Stimulated activated CD8-positive, alpha-beta memory T cell treated with anti-CD3 and anti-CD28 coated beads, Interleukin-7, amount 100 ng/mL, for 4 hours (primary cell): Measurements from ENCODE around the gene NDUFA12.
"Not testable (repeated sequence)": the region's sequence is repeated elsewhere in the genome, so short reads cannot be mapped to it uniquely, and the experiment has no call there.

ENCODE experiments used
- DNase-seq, 2 donors: peaks; one replicate each; pipeline ENCODE4 v3.0.0-alpha.2; 2020; ENCODE audit warnings: low read depth in 2 of 2

NDUFA12 gene

DNA sequence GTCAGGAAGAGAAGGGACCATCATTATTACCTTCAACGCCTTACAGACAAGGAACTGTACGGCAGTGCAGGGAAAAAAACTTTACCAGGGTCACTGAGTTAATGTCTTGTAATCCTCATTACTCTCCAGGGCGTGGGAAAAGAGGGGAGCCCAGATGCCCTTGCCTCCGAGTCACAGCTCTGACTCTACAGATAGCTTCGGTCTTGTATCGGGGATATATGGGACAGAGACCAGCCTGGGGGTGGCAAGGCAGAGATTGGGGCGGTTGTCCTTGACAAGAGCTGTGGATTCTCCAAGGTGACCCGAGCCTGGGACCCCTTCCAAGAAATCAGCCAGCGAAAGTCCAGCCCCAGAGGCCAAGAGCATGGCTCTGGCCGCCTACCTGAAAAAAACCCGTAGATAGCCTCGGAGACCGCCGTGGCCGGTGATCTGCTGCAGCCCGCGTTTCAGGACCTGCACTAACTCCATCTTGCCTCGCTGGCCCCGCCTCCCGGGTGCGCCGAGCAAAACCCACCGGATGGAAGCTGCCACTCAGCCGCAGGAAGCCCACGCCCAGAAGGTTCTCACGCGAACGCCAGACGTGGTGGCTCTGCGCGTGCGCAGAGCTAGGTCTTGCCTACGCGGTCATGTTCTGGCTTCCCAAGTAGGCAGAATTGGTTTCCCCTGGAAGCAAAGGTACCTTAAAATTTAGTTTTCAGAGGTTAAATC lies at the start of gene NDUFA12:
NDUFA12 (minus strand) TSS at position 485 of the 708 bp plus-strand sequence; CDS start at position 468, 17 bp downstream.
- peak; percentile 90 to 94 for DNase-seq

GRCh38 chr12:95051241-95051640 lies 47.7 kb upstream of the NDUFA12 start:
- no peak for DNase-seq

- DNase-seq: no peak
These were observed 34.4 kb upstream of the NDUFA12 start for GRCh38 chr12:95037906-95038305.

DNA sequence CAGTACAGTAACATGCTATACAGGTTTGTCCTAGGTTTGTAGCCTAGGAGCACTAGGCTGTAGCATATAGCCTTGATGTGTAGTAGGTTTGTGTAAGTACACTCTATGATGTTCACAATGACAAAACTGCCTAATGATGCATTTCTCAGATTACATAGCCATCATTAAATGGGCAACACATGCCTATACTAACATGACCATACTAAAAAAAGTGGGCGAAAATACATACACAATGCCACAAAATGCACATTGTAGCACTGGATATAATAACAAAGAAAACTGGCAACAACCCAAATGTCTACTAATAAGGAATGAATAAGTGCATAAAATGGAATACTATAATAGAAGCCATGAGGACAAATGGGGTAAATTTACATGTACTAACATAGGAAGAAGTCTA lies 31.3 kb upstream of the NDUFA12 start:
- DNase-seq: no peak

- DNase-seq: no peak
These were observed 19.0 kb upstream of the NDUFA12 start for GRCh38 chr12:95022477-95022876.

DNA sequence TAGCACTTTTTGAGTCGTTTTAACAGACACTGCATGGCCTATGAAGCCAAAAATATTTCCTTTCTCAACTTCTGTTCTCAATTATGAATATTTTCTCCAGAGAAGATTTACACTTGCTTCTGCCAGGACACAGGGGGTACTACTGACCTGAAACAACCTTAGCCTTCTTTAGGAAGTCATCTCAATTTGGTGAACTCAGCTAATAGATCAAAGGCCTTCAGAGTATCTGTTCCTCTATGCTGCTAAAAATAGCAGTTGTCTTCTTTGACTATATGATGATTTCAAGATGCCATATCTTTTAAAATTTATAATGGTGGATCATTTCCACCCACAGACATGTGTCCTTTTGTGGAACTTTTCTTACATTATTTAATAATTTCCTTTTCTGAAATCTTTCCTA lies 14.0 kb upstream of the NDUFA12 start:
- DNase-seq: no peak

- DNase-seq: no peak
These were observed 12.6 kb upstream of the NDUFA12 start for GRCh38 chr12:95016120-95016519.

GRCh38 chr12:95014554-95014953 lies 11.1 kb upstream of the NDUFA12 start:
- DNase-seq: no peak

DNA sequence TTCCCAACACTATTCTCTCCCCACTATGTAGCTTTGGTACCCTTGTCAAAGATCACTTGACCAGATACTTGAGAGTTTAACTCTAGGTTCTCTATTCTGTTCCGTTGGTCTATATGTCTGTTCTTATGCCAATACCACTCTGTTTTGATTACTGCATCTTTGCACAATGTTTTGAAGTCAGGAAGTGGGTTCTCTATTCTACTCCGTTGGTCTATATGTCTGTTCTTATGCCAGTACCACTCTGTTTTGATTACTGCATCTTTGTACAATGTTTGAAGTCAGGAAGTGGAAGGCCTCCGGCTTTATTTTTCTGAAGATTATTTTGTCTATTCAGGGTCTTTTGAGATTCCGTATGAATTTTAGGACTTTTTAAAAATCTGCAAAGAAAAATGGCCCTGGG lies 2.7 kb upstream of the NDUFA12 start:
- DNase-seq: no peak

- DNase-seq: no peak
These were observed 1.1 kb upstream of the NDUFA12 start for GRCh38 chr12:95004610-95005009.

DNA sequence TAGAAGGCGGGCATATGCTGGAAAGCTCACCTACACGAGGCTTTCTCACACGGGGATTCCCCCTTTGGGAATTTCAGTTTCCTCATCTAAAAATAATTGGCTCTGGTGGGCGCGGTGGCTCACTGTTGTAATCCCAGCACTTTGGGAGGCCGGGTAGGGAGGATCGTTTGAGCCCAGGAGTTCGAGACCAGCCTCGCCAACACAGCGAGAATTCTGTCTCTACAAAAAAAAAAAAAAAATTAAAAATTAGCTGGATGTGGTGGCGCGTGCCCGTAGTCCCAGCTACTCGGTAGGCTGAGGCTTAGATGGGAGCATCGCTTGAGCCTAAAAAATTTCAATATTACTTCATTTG lies 400 bp upstream of the NDUFA12 start:
- no peak for DNase-seq

- no peak for DNase-seq
These were observed 743 bp downstream of the NDUFA12 start for GRCh38 chr12:95002754-95003153.

- DNase-seq: no peak
These were observed 5.2 kb downstream of the NDUFA12 start for GRCh38 chr12:94998326-94998725.

GRCh38 chr12:94997726-94998125 lies 5.8 kb downstream of the NDUFA12 start:
- DNase-seq: no peak

DNA sequence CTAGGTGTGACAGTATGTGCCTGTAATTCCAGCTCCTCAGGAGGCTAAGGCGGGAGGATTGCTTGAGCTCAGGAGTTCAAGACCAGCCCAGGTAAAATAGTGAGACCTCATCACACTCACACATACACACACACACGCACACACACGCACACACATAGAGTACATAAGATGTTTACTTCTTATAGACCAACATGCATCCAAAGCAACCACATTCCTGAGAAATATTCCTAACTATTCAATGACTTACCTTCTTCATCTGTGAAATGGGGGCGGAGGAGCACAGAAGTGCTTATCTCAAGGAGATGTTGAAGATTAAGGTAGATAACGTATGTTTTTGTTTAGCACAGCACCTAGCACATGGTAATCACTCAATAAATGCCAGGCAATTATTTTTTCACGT lies 6.4 kb downstream of the NDUFA12 start:
- no peak for DNase-seq

GRCh38 chr12:94994312-94994711 lies 9.2 kb downstream of the NDUFA12 start:
- no peak for DNase-seq

DNA sequence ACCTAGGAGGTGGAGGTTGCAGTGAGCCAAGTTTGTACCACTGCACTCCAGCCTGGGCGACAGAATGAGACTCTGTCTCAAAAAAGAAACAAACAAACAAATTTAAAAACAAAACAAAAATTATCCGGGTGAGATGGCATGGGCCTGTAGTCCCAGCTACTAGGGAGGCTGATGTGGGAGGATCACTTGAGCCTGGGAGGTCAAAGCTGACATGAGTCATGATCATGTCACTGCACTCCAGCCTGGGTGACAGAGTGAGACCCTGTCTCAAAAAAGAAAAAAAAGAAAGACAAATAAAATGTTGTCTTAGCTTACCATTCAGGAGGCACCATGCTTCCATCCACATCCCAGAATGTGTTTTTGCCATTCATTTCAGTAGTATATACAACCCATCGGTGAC lies 9.6 kb downstream of the NDUFA12 start:
- DNase-seq: not testable (repeated sequence)

DNA sequence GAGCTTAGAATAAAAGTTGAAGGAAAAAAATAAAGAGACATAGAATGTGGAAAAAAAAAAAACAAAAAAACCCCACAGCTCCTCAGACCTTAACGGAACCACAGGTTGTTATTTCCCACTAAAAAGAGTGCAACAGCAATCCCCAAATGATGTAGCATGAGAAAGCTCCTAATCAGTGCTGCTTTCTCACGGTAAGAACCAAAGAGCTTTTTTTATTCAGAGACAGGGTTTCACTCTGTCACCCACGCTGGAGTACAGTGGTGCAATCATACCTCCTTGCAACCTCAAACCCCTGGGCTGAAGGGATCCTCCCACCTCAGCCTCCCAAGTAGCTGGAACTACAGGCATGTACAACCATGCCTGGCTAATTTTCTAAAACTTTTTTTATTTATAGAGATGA lies 13.3 kb downstream of the NDUFA12 start:
- DNase-seq: no peak

DNA sequence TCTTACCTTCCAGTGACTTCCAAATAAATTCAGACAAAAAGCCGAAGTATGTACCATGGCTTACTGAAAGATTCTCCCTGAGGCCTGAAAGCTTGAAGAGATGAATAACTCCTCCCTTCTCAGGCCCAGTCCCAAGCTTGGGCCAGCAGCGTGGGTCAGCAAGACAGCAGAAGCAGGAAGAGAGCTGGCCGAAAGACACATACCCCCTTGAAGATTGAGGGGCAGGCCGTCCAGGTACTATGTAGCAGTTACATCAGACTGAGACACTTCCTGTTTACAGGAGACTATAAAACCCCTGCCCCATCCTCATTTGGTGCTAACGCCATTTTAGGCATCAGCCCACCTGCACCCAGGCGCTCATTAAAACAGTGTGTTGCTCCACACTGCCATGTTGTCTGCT lies 15.0 kb downstream of the NDUFA12 start:
- no peak for DNase-seq

- no peak for DNase-seq
These were observed 15.7 kb downstream of the NDUFA12 start for GRCh38 chr12:94987801-94988200.

GRCh38 chr12:94987076-94987669 lies 16.3 kb downstream of the NDUFA12 start:
- no peak for DNase-seq

DNA sequence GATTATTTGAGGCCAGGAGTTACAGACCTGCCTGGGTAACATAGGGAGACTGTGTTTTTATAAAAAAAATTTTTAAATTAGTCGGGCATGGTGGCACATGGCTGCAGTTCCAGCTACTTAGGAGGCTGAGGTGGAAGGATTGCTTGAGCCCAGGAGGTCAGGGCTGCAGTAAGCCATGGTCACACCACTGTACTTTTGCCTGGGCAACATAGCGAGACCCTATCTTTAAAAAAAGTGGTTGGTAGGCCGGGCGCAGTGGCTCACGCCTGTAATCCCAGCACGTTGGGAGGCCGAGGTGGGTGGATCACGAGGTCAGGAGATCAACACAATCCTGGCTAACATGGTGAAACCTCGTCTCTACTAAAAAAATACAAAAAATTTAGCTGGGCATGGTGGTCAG lies 18.4 kb downstream of the NDUFA12 start:
- DNase-seq: not testable (repeated sequence)

- no peak for DNase-seq
These were observed 20.2 kb downstream of the NDUFA12 start for GRCh38 chr12:94983321-94983720.

DNA sequence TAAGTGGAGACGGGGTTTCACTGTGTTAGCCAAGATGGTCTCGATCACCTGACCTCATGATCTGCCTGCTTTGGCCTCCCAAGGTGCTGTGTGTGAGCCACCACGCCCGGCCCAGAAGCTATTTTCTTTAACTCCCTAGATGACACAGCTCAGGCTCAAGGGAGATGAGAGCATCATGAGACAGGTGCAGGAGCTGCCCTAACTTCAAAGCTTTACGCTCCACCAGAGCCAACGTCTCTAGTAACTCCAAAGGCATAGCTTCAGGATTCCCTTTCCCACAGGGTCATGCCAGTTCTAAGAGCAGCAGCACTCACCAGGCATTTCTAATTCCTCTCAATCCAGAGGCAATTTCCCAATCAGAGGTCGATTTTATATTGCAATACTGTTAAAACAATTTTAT lies 21.0 kb downstream of the NDUFA12 start:
- no peak for DNase-seq
